Transverse colon (tissue), 4 donors: ENCODE results near the gene CYP1B1. TPM values are rescaled to one million over a fixed set of nuclear protein-coding genes. Genes with fewer than 3 reads are reported as not detected.

Source experiments
- DNase-seq: peaks from one replicate; pipeline ENCODE4 v3.0.0-alpha.2; 2019
- H3K27ac ChIP-seq, 4 donors: fragments of 200-600 bp; sonication (generic); 2 replicates each; pipeline ENCODE4 v1.5.1; 2016 to 2018; ENCODE audit warnings: inconsistent platforms in 4 of 4
- H3K27me3 ChIP-seq: fragments of 200-600 bp; sonication (generic); 2 replicates; pipeline ENCODE4 v1.5.1; 2017; ENCODE audit warnings: inconsistent platforms
- H3K36me3 ChIP-seq, 4 donors: fragments of 200-600 bp; sonication (generic); 2 replicates each; pipeline ENCODE4 v1.5.1; 2017 to 2019; ENCODE audit warnings: inconsistent platforms in 4 of 4
- H3K4me1 ChIP-seq, 4 donors: fragments of 200-600 bp; sonication (generic); 2 replicates each; pipeline ENCODE4 v1.5.1; 2017 to 2020; ENCODE audit warnings: inconsistent platforms in 4 of 4
- H3K4me3 ChIP-seq, 4 donors: fragments of 200-600 bp; sonication (generic); 1 replicate in 1 of 4; 2 replicates in 3 of 4; pipeline versions ENCODE4 v1.5.1 to v1.6.1; 2017 to 2019; ENCODE audit warnings: inconsistent platforms in 4 of 4
- H3K9me3 ChIP-seq, 2 donors: fragments of 200-600 bp; sonication (generic); 2 replicates each; pipeline ENCODE4 v1.5.1; 2017 to 2019; ENCODE audit warnings: inconsistent platforms in 2 of 2
- CTCF ChIP-seq, 5 experiments: fragments of 200-600 bp in 3 of 5; fragments of 450-650 bp in 2 of 5; sonication (generic) in 3 of 5; IDR thresholded peaks; 1 replicate in 2 of 5; 2 replicates in 3 of 5; pipeline ENCODE4 v1.5.1; 2016 to 2017; ENCODE audit warnings: antibody characterized with exemption in 5 of 5, inconsistent platforms in 3 of 5, mild to moderate bottlenecking in 2 of 5, moderate library complexity in 1 of 5
- EP300 ChIP-seq: sonication (generic); formaldehyde crosslinking; IDR thresholded peaks from one replicate; pipeline ENCODE4 v1.6.1; 2017; ENCODE audit warnings: antibody characterized with exemption, low read depth
- POLR2A ChIP-seq: fragments of 450-650 bp; IDR thresholded peaks from one replicate; pipeline ENCODE4 v1.6.1; 2016; ENCODE audit warnings: antibody characterized with exemption, mild to moderate bottlenecking, moderate library complexity
- POLR2AphosphoS5 ChIP-seq, 3 donors: sonication (generic); formaldehyde crosslinking; IDR thresholded peaks; one replicate each; pipeline ENCODE4 v1.6.1; 2016; ENCODE audit warnings: antibody characterized with exemption in 3 of 3
- WGBS, 2 donors: methylation state at CpG; one replicate each; pipeline ENCODE4 v1.1.5; 2018; ENCODE audit warnings: low coverage in 1 of 2; 5-methylcytosine and 5-hydroxymethylcytosine counted together
- in situ Hi-C, 4 donors: fragments of 200-750 bp; cut with MboI; loops; one replicate each; pipeline versions ENCODE4 v1.15.0 to v1.15.1; 2017; ENCODE audit warnings: low sequenced_read_pairs in 3 of 4, low pct_ligation_motif_present in 1 of 4, low pct_unique_long_range_greater_than_20kb in 1 of 4
- intact Hi-C: fragments of 100-400 bp; cut with DNase I; formaldehyde crosslinking; loops from one replicate; pipeline ENCODE4 v1.15.1; 2023; ENCODE audit warnings: low total_unique reads
- total RNA-seq, 4 donors: library from RNA; depleted of rRNA; stranded (reverse); fragments of >200 nt; gene quantifications; one replicate each; pipeline ENCODE4 v1.1.0, GENCODE V29; 2016

The CYP1B1 gene
- total RNA-seq, 4 donors from 2014 or later: 2.0 to 9.6 (median 5.5) TPM

GRCh38 chr2:38098421-38099098 is 22.6 kb upstream of the CYP1B1 start:
- H3K4me1 ChIP-seq: peaks cover 4 to 11% (median 7%) of the 10 kb centered on the region in 4 donors
- H3K36me3 ChIP-seq: no peaks in the 10 kb centered on the region
- TF ChIP-seq CTCF (IDR thresholded peaks at IDR 0.05): no peak
- no peak for TF ChIP-seq POLR2AphosphoS5 (IDR thresholded peaks at IDR 0.05)
- no peak for TF ChIP-seq EP300
- no peak for TF ChIP-seq POLR2A
- H3K27me3 ChIP-seq: peaks cover 6% of the 10 kb centered on the region
- WGBS, 2 donors: 32 to 46% methylated on average over 10 to 11 of the region's 11 CpGs
- intact Hi-C loops: no loop called here
- no peak overlapping the region for H3K4me3 ChIP-seq
- no peaks in the 10 kb centered on the region for H3K9me3 ChIP-seq
- peak overlapping the region in 3 of 4 donors; percentile 24 to 37 (median 26) for H3K27ac ChIP-seq
- no peak for DNase-seq
- in situ Hi-C loops: no loop called here

GRCh38 chr2:38097988-38098385 is 22.0 kb upstream of the CYP1B1 start:
- in situ Hi-C loops: no loop called here
- 71 to 79% methylated on average over 2 to 4 of the region's 4 CpGs for WGBS, 2 donors
- TF ChIP-seq POLR2AphosphoS5 (IDR thresholded peaks at IDR 0.05) (no peak), CTCF (IDR thresholded peaks at IDR 0.05) (no peak), POLR2A (no peak), EP300 (no peak)
- intact Hi-C loops: no loop called here
- H3K4me3 ChIP-seq: no peak overlapping the region
- no peaks in the 10 kb centered on the region for H3K36me3 ChIP-seq
- no peaks in the 10 kb centered on the region for H3K9me3 ChIP-seq
- H3K4me1 ChIP-seq: peaks cover 4 to 11% (median 7%) of the 10 kb centered on the region in 4 donors
- peak overlapping the region in 3 of 4 donors; percentile 24 to 37 (median 26) for H3K27ac ChIP-seq
- H3K27me3 ChIP-seq: peaks cover 6% of the 10 kb centered on the region
- no peak for DNase-seq

GRCh38 chr2:38097258-38097987 is 21.5 kb upstream of the CYP1B1 start:
- H3K9me3 ChIP-seq: no peaks in the 10 kb centered on the region
- H3K27me3 ChIP-seq: peaks cover 6% of the 10 kb centered on the region
- no peak for DNase-seq
- intact Hi-C loops (no loop called here), in situ Hi-C loops (no loop called here)
- no peaks in the 10 kb centered on the region for H3K36me3 ChIP-seq
- no peak overlapping the region for H3K27ac ChIP-seq
- 81 to 100% methylated on average over 2 of the region's 2 CpGs for WGBS, 2 donors
- no peak for TF ChIP-seq EP300
- no peak for TF ChIP-seq POLR2AphosphoS5 (IDR thresholded peaks at IDR 0.05)
- no peak for TF ChIP-seq POLR2A
- TF ChIP-seq CTCF (IDR thresholded peaks at IDR 0.05): no peak
- no peak overlapping the region for H3K4me3 ChIP-seq
- H3K4me1 ChIP-seq: peaks cover 4 to 11% (median 7%) of the 10 kb centered on the region in 4 donors

GRCh38 chr2:38095996-38096861 is 20.3 kb upstream of the CYP1B1 start:
- no peak for DNase-seq
- H3K4me1 ChIP-seq: peaks cover 4 to 11% (median 7%) of the 10 kb centered on the region in 4 donors

More at GRCh38 chr2:38095996-38096861, 20.3 kb upstream of the CYP1B1 start:
- Histone ChIP-seq H3K36me3 (no peaks in the 10 kb centered on the region), H3K9me3 (no peaks in the 10 kb centered on the region), H3K27ac (peak overlapping the region in 1 of 4 donors; percentile 5), H3K27me3 (peaks cover 6% of the 10 kb centered on the region), H3K4me3 (no peak overlapping the region)
- WGBS, 2 donors: 47 to 78% methylated on average over 9 to 19 of the region's 19 CpGs
- in situ Hi-C loops (no loop called here), intact Hi-C loops (no loop called here)
- no peak for TF ChIP-seq POLR2AphosphoS5 (IDR thresholded peaks at IDR 0.05)
